HG03066 (cell line): ENCODE results near the gene IL24.
A peak's percentile ranks its signal among the peaks of the same experiment; 100 is the strongest.

Experiments used
- ATAC-seq: cut with Tn5 transposase; IDR thresholded peaks from one replicate; pipeline ENCODE4 v1.9.1; 2021; ENCODE audit warnings: low read depth; ENCODE audit not compliant: unreplicated experiment

The IL24 gene

DNA sequence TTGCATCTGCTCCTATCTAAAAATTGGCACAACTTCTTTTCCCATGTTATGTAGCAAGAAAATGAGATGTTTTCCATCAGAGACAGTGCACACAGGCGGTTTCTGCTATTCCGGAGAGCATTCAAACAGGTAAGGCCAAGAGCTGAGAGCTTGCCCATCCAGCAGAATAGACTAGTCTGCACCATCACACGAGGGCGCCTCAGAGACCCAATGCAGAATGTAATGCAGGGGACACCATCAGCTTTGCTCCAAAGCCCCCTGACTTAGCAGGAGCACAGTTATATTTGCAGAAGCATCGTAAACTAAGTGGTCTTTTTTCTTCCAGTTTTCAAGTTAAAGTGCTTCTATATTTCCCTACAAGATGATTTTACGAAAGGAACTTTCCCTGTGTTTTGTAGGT lies 4.7 kb downstream of the IL24 start:
- no peak for ATAC-seq

GRCh38 chr1:206902702-206903101 lies 5.5 kb downstream of the IL24 start:
- no peak for ATAC-seq

DNA sequence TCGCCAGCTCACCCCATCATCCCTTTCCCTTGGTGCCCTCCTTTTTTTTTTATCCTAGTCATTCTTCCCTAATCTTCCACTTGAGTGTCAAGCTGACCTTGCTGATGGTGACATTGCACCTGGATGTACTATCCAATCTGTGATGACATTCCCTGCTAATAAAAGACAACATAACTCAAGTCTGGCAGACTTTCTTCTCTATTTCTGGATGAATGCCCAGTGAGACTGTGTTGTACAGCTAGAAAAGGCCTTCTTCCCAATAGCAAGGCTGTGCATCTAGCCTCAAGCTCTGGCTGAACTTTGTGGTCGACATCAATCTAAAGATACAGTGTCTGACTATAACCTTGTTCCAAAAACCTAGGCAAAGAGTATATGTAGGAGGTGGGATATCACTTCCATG lies 6.4 kb downstream of the IL24 start:
- ATAC-seq, result no peak

- no peak for ATAC-seq
These were observed 7.3 kb downstream of the IL24 start for GRCh38 chr1:206904423-206905142.

GRCh38 chr1:206905295-206906164 lies 8.3 kb downstream of the IL24 start:
- ATAC-seq, result no peak

- ATAC-seq, result no peak
These were observed 10.2 kb downstream of the IL24 start for GRCh38 chr1:206907304-206907991.

DNA sequence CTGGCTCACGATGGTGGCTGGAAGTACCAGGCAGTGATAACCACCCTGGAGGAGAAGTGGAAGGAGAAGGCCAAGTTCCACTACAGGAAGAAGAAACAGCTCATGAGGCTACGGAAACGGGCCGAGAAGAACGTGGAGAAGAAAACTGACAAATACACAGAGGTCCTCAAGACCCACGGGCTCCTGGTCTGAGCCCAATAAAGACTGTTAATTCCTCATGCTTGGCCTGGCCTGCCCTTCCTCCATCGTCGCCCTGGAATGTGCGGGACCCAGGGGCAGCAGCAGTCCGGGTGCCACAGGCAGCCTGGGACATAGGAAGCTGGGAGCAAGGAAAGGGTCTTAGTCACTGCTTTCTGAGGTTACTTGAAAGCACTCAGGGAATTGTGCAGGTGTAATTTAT lies 10.8 kb downstream of the IL24 start:
- ATAC-seq, result no peak

GRCh38 chr1:206909161-206909882 lies 12.1 kb downstream of the IL24 start:
- ATAC-seq, result no peak

DNA sequence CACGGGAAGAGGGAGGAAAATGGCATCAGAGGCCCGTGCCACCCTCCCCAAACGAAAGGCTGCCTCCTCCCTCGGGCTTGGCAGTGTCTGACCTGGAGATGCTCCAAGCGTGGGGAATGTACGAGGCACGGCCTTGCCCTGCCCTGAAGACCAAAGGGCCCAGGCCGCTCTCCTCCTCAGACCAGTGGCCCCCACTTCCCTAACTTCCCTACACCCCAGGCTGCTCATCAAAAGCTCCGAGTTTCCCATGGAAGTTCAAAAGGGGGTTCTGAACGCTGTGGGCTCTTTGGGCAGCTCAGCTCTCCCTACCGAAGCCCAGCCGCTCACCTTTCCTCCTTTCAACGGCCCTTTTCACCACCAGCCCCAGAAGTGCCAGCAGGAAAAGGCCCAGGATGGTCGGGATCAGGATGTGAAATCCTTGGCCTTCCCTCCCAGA lies 12.7 kb downstream of the IL24 start:
- no peak for ATAC-seq

GRCh38 chr1:206911064-206911663 lies 13.9 kb downstream of the IL24 start:
- no peak for ATAC-seq

DNA sequence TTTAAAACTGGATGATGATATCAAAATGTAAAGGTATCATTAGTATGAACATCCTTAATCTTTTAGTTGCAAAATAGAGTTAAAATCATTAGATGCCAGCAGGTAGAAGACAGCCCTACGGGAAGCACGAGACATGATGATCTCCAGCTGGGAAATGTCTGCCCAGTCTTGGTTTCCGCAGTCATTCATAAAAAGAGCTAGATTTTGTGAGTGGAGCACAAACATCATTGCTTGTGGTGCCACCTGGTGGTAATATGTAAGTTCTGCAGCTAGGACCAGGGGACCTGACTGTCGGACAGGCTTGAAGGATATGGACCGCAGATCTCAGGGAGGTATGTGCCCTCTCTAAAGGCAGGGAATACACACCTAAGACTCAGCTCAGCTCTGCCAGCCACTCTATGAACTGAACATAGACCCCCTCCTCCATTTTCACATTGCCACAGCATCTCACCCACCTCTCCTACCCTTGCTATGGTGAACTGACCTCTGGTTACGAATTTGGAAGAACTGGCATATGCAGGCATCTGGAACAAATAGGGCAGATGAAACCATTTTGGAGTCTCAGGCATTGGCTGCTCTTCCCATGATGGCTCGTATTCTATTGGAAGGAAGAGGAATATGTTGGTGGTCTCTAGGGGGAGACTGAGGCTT lies 15.3 kb downstream of the IL24 start:
- ATAC-seq, result peak; percentile 58

- no peak for ATAC-seq
These were observed 16.7 kb downstream of the IL24 start for GRCh38 chr1:206913766-206914537.

- no peak for ATAC-seq
These were observed 17.9 kb downstream of the IL24 start for GRCh38 chr1:206915030-206915735.

DNA sequence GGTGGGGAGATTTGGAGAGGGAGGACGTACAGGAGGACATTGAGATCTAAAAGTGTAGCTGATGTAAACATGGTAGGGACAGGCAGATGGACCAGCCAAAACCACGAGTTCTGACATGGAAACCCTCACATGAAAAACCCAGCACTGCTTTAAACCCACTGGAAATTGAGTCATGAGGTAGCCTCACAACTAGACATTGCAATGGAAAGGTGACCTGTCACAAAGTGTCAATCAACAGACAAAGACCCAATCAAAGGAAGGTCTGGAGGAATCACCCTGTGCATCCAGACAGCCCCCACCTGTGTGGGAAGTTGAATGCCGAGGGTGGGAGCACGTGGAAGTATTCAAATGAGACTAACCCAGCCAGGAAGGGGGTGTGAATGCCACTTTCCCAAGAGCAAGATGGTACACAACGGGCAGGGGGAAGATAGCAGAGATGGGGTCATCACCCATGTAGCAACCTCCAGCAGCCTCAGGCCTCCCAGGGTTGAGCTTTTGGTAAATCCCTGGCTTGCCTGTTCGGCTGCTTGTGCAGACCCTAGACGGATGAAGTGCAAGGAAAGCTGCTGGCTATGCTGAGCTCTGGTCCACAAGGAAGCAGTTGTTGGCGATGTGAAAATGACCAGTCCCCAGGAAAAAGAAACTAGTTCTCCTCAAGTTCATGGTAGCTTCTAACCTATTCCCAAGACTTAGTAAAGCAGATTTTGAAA lies 18.9 kb downstream of the IL24 start:
- ATAC-seq, result no peak

DNA sequence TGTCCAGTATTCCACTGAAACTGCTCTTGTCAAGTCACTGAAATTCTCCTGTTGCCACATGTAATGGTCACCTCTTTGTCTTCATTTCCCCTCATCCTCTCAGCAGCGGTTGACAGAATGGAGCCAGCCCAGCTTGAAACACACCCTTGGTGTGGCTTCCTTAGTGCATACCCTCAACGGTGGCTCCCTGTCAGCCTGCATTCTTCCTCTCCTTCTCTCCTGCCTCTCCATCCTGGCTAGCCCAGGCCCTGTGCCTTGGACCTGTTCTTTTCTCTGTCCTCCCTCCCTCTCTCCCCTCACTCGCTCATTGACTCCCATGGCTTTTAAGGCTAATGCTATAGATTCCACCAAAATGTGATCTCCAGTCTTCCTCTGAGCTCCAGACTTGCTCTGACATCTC lies 20.8 kb downstream of the IL24 start:
- no peak for ATAC-seq

GRCh38 chr1:206921772-206922265 lies 24.6 kb downstream of the IL24 start, which contains the start of gene FCMR:
TSS of gene FCMR (minus strand) at chr1:206921941. CDS start at chr1:206921854, 87 bp downstream.
- peak; percentile 22 for ATAC-seq

GRCh38 chr1:206922524-206922923 lies 25.3 kb downstream of the IL24 start:
- ATAC-seq, result no peak
